ENCODE measurements around the gene DGCR2.

The DGCR2 gene

GRCh38 chr22:19143212-19143611 is 21.0 kb upstream of the DGCR2 start:
- DNase-seq (ENCODE audit: low spot score), result no peak
- in situ Hi-C loops (cut with MboI; ENCODE audit: low sequenced_read_pairs, unreplicated experiment), result no loop called here
- TF ChIP-seq CTCF (IDR thresholded peaks at IDR 0.05; ENCODE audit: borderline replicate concordance, control extremely low read depth, extremely low read depth, insufficient read depth, missing control alignments), result no peak

DNA sequence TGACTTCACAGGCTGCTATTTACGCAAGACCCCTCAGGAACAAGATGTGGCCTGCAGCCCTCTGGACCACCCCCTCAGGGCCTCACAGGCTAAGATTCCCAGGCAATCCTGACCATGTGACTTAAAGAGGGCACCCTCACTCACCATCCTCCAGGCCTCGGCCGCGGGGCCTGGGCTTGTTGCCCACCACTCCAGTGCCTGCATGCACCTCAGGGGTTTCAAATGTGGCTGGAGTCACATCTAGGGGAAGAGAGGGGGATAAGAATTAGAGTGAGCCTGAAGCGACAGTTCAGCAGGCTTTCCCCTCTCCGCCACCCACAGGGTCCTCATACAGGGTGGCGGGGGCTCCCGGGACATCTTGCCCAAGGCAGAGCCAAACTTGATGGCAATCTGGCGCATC is 20.2 kb upstream of the DGCR2 start:
- DNase-seq (ENCODE audit: low spot score), result no peak
- in situ Hi-C loops (cut with MboI; ENCODE audit: low sequenced_read_pairs, unreplicated experiment), result no loop called here
- no peak for TF ChIP-seq CTCF (IDR thresholded peaks at IDR 0.05; ENCODE audit: borderline replicate concordance, control extremely low read depth, extremely low read depth, insufficient read depth, missing control alignments)

GRCh38 chr22:19139974-19140373 is 17.8 kb upstream of the DGCR2 start:
- DNase-seq (ENCODE audit: low spot score), result no peak
- in situ Hi-C loops (cut with MboI; ENCODE audit: low sequenced_read_pairs, unreplicated experiment), result no loop called here
- TF ChIP-seq CTCF (IDR thresholded peaks at IDR 0.05; ENCODE audit: borderline replicate concordance, control extremely low read depth, extremely low read depth, insufficient read depth, missing control alignments), result no peak

GRCh38 chr22:19139001-19139356 is 16.8 kb upstream of the DGCR2 start:
- in situ Hi-C loops (cut with MboI; ENCODE audit: low sequenced_read_pairs, unreplicated experiment), result no loop called here
- DNase-seq (ENCODE audit: low spot score), result no peak
- no peak for TF ChIP-seq CTCF (IDR thresholded peaks at IDR 0.05; ENCODE audit: borderline replicate concordance, control extremely low read depth, extremely low read depth, insufficient read depth, missing control alignments)

DNA sequence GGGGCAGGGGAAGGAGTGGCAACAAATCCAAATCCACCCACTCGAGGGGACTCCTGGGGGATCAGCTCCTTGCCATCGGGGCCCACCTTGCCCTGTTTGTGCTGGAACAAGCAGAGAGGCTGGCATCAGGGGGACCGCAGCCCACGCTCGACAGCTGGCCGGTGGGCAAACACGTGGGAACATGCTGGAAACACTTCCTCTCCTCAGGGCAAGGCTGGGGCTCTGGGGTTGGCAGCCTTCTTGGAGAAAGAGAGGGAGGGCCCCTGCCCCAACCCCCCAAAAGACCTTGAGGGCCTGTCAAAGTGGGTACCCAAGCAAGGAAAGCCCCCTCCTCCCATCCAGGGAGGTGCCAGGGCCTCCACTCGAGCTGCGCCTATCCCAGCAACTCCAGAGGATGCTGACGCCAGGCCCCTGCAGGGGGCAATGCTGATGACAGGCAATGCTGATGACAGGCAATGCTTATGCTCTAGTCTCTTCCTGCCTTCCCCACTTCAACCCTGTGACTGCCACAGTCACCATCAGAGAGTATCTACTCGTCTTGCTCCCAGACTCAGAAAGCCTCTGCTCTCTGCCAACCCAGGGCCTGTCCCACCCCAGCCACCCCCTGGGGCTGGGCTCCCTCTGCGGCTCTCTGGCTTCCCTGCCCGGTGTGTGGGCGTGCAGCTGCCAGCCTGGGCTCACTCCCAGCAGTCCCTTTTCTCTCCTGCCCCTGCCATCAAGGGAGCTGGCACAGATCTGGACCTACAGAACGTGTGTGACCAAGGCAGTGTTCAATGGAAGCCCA is 16.2 kb upstream of the DGCR2 start:
- no peak for DNase-seq (ENCODE audit: low spot score)
- no peak for TF ChIP-seq CTCF (IDR thresholded peaks at IDR 0.05; ENCODE audit: borderline replicate concordance, control extremely low read depth, extremely low read depth, insufficient read depth, missing control alignments)
- in situ Hi-C loops (cut with MboI; ENCODE audit: low sequenced_read_pairs, unreplicated experiment), result no loop called here

DNA sequence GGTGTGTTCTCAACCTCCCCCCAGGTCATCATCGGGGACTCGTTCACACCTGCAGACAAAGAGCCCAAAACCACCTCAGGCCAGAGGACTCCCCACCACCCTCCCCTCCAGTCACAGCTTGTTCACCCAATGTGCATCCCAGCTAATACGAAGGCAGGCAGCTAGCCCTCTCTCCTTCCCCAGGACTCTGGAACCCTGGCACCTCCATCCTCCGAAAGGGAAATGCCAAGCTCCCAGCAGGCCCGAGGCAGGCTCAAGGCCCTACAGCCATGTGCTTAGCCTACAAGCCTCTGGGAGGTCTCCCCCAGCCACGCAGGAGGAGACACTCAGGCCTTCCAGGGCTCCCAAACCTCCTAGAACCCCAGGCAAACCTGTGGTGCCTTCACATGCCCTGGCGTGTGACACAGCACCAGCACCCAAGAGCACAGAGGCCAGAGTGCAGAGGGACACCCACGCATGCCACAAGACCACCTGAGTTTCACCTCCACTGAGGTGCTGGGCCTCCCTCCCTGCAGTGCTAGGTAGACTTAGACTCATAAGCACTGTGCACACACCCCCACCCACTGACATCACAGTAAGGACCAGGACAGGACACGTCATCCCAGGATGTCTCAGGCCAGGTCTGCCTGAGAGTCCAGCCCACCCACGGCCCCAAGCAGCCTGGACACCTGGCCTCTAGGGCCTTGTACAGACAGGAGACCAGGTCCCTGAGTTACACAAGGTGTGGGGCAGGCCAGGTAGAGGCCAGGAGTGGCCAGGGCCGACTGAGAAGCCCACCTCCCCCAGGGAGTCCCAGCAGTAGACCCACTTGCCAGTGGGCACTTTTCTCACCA is 15.4 kb upstream of the DGCR2 start:
- no peak for TF ChIP-seq CTCF (IDR thresholded peaks at IDR 0.05; ENCODE audit: borderline replicate concordance, control extremely low read depth, extremely low read depth, insufficient read depth, missing control alignments)
- in situ Hi-C loops (cut with MboI; ENCODE audit: low sequenced_read_pairs, unreplicated experiment), result no loop called here
- DNase-seq (ENCODE audit: low spot score), result no peak

Data from GM13976 (cell line).